Tibial nerve (tissue), 4 donors: Measurements from ENCODE around the gene CDH18. TPM values are rescaled to one million over a fixed set of nuclear protein-coding genes. Genes with fewer than 3 reads are reported as not detected.

Experiments used
- DNase-seq, 2 donors: peaks; one replicate each; pipeline ENCODE4 v3.0.0-alpha.2; 2019; ENCODE audit warnings: low spot score in 2 of 2
- H3K27ac ChIP-seq, 4 donors: fragments of 200-600 bp; sonication (generic) in 3 of 4; one replicate each; pipeline ENCODE4 v1.5.1; 2017 to 2019; ENCODE audit warnings: mild to moderate bottlenecking in 1 of 4
- H3K27me3 ChIP-seq, 2 donors: fragments of 200-600 bp; sonication (generic) in 1 of 2; one replicate each; pipeline versions ENCODE4 v1.5.1 to v1.6.0; 2017 to 2019
- H3K36me3 ChIP-seq, 3 donors: fragments of 200-600 bp; sonication (generic); one replicate each; pipeline ENCODE4 v1.5.1; 2018 to 2019
- H3K4me1 ChIP-seq, 4 donors: fragments of 200-600 bp; sonication (generic) in 3 of 4; one replicate each; pipeline ENCODE4 v1.5.1; 2017 to 2019
- H3K4me3 ChIP-seq, 4 donors: fragments of 200-600 bp; sonication (generic) in 3 of 4; one replicate each; pipeline ENCODE4 v1.5.1; 2017 to 2019; ENCODE audit warnings: mild to moderate bottlenecking in 1 of 4, moderate library complexity in 1 of 4
- H3K9me3 ChIP-seq, 4 donors: fragments of 200-600 bp; sonication (generic) in 3 of 4; one replicate each; pipeline ENCODE4 v1.5.1; 2017 to 2019
- EP300 ChIP-seq, 2 donors: sonication (generic); formaldehyde crosslinking; IDR thresholded peaks; one replicate each; pipeline ENCODE4 v1.6.1; 2017; ENCODE audit warnings: antibody characterized with exemption in 2 of 2, mild to moderate bottlenecking in 1 of 2
- POLR2A ChIP-seq, 2 donors: fragments of 450-650 bp; IDR thresholded peaks; one replicate each; pipeline ENCODE4 v1.6.1; 2017; ENCODE audit warnings: antibody characterized with exemption in 2 of 2, mild to moderate bottlenecking in 2 of 2, moderate library complexity in 2 of 2
- WGBS, 2 donors: methylation state at CpG; one replicate each; pipeline ENCODE4 v1.1.5; 2018; 5-methylcytosine and 5-hydroxymethylcytosine counted together
- total RNA-seq, 4 donors: library from RNA; depleted of rRNA; stranded (reverse); fragments of >200 nt; gene quantifications; one replicate each; pipeline ENCODE4 v1.1.0, GENCODE V29; 2016
- TF ChIP-seq, protein P1 (sequence below), 5 experiments: fragments of 200-600 bp in 3 of 5; fragments of 450-650 bp in 2 of 5; sonication (generic) in 3 of 5; IDR thresholded peaks; one replicate each; pipeline ENCODE4 v1.5.1; 2016 to 2019; ENCODE audit warnings: antibody characterized with exemption in 5 of 5, mild to moderate bottlenecking in 3 of 5, moderate library complexity in 2 of 5

Gene CDH18
- total RNA-seq, 4 donors from 2014 or later: not detected

DNA sequence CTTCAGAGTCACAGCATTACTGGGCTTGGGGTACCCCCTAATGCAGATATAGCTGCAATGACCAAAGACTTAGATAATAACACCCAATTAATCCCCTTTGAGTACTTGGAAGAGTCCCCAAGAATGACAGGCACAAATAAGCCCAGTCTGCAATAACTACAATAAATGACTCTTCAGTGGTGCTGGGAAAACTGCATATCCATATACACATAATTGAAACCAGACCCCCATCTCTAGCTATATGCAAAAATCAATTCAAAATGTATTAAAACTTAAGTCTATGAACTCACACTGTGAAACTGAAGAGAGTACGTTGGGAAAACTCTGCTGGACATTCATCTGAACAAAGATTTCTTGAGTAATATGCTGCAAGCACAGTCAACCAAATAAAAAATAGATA, 422.5 kb downstream of the CDH18 start:
- Histone ChIP-seq H3K27ac (no peak overlapping the region), H3K9me3 (peaks cover 0 to 4% (median 0%) of the 10 kb centered on the region in 4 donors), H3K4me1 (no peaks in the 10 kb centered on the region), H3K4me3 (no peak overlapping the region), H3K36me3 (no peaks in the 10 kb centered on the region), H3K27me3 (no peaks in the 10 kb centered on the region)
- TF ChIP-seq POLR2A (IDR thresholded peaks at IDR 0.05) (no peak), EP300 (IDR thresholded peaks at IDR 0.05) (no peak)
- TF ChIP-seq, protein P1, sequence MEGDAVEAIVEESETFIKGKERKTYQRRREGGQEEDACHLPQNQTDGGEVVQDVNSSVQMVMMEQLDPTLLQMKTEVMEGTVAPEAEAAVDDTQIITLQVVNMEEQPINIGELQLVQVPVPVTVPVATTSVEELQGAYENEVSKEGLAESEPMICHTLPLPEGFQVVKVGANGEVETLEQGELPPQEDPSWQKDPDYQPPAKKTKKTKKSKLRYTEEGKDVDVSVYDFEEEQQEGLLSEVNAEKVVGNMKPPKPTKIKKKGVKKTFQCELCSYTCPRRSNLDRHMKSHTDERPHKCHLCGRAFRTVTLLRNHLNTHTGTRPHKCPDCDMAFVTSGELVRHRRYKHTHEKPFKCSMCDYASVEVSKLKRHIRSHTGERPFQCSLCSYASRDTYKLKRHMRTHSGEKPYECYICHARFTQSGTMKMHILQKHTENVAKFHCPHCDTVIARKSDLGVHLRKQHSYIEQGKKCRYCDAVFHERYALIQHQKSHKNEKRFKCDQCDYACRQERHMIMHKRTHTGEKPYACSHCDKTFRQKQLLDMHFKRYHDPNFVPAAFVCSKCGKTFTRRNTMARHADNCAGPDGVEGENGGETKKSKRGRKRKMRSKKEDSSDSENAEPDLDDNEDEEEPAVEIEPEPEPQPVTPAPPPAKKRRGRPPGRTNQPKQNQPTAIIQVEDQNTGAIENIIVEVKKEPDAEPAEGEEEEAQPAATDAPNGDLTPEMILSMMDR (IDR thresholded peaks at IDR 0.05): no peak
- 54 to 72% methylated on average over 1 of the region's 1 CpG for WGBS, 2 donors
- no peak for DNase-seq

DNA sequence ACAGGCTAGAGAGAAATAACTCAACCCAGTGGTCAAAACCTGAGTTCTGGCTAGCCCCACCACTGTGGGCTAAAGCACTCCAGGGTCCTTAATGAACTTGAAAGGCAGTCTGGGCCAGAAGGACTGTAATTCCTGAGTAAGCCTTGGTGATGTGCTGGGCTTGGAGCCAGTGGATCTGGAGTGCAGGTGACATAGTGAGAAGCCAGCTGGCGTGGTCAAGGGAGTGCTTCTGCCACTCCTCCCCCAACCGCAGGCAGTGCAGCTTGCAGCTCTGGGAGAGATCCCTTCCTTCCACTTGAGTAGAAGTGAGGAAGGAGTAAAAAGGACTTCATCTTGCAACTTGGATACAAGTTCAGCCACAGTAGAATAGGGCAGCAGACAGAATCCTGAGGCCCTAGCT, 424.0 kb downstream of the CDH18 start:
- WGBS, 2 donors: 84 to 85% methylated on average over 2 of the region's 2 CpGs
- H3K27me3 ChIP-seq: no peaks in the 10 kb centered on the region
- H3K4me1 ChIP-seq: no peaks in the 10 kb centered on the region
- H3K9me3 ChIP-seq: peaks cover 0 to 4% (median 0%) of the 10 kb centered on the region in 4 donors
- TF ChIP-seq, protein P1 (IDR thresholded peaks at IDR 0.05): no peak
- TF ChIP-seq POLR2A (IDR thresholded peaks at IDR 0.05): no peak
- TF ChIP-seq EP300 (IDR thresholded peaks at IDR 0.05): no peak
- no peak for DNase-seq
- H3K36me3 ChIP-seq: no peaks in the 10 kb centered on the region
- H3K4me3 ChIP-seq: no peak overlapping the region
- no peak overlapping the region for H3K27ac ChIP-seq

DNA sequence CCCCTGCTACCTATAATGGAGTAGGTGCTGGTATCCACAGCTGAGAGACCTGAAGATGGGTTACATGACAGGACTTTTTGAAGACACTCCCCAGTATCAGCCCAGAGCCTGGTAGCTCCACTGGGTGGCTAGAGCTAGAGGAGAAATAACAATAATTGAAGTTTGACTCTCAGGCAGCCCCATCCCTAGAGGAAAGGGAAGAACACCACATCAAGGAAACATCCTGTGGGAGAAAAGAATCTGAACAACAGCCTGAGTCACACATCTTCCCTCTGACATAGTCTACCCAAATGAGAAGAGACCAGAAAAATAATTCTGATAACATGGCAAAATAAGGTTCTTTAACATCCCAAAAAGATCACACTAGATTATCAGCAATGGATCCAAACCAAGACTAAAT, 432.1 kb downstream of the CDH18 start:
- DNase-seq: no peak
- TF ChIP-seq, protein P1 (IDR thresholded peaks at IDR 0.05): no peak
- no peak for TF ChIP-seq POLR2A (IDR thresholded peaks at IDR 0.05)
- TF ChIP-seq EP300 (IDR thresholded peaks at IDR 0.05): no peak
- no peaks in the 10 kb centered on the region for H3K4me1 ChIP-seq
- no peaks in the 10 kb centered on the region for H3K36me3 ChIP-seq
- peaks cover 0 to under 1% (median 0%) of the 10 kb centered on the region in 4 donors for H3K9me3 ChIP-seq
- no peak overlapping the region for H3K27ac ChIP-seq
- no peaks in the 10 kb centered on the region for H3K27me3 ChIP-seq
- H3K4me3 ChIP-seq: no peak overlapping the region

DNA sequence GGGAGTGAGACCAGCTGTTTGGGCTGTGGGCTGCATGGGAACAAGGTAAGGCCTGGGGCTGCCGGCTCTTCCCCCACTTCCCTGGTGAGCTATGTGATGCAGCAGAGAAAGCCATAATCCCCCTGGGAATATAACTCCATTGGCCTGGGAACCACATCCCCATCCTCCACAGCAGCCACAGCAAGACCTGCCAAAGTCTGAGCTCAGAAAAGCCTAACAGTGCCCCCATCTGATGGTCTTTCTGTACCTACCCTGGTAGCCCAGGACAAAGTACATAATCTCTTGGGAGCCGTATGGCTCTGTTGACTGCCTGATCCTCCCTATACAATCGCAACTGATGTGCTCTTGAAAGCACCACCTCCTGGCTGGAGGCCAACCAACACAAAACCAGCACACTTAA, 432.6 kb downstream of the CDH18 start:
- Histone ChIP-seq H3K9me3 (no peaks in the 10 kb centered on the region), H3K27ac (no peak overlapping the region), H3K27me3 (no peaks in the 10 kb centered on the region), H3K36me3 (no peaks in the 10 kb centered on the region), H3K4me1 (no peaks in the 10 kb centered on the region), H3K4me3 (no peak overlapping the region)
- DNase-seq: no peak
- WGBS, 2 donors: 94 to 97% methylated on average over 3 of the region's 3 CpGs
- no peak for TF ChIP-seq EP300 (IDR thresholded peaks at IDR 0.05)
- TF ChIP-seq, protein P1 (IDR thresholded peaks at IDR 0.05): no peak
- no peak for TF ChIP-seq POLR2A (IDR thresholded peaks at IDR 0.05)

DNA sequence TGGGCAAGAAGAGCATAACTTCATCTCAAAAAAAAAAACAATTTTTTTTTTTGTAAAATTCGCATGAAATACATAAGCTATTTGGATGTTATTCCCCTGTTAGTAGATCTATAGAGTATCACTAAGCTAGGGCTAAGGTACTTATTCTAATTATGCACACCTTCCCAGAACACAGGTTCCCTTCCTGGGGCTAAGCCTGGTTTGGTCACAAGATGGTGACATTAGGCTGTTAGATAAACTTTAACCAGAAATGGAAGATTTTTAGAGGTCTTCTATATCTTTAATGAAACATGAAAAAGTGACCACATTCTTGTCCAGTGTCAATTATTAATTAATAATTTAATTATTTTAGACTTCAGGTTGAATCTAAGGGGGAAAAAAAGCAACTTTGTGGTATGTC, 433.5 kb downstream of the CDH18 start:
- no peak for TF ChIP-seq EP300 (IDR thresholded peaks at IDR 0.05)
- TF ChIP-seq POLR2A (IDR thresholded peaks at IDR 0.05): no peak
- TF ChIP-seq, protein P1 (IDR thresholded peaks at IDR 0.05): no peak
- H3K4me3 ChIP-seq: no peak overlapping the region
- H3K4me1 ChIP-seq: no peaks in the 10 kb centered on the region
- WGBS, 2 donors: 88 to 97% methylated on average over 1 of the region's 1 CpG
- no peaks in the 10 kb centered on the region for H3K27me3 ChIP-seq
- H3K36me3 ChIP-seq: no peaks in the 10 kb centered on the region
- DNase-seq: no peak
- no peaks in the 10 kb centered on the region for H3K9me3 ChIP-seq
- no peak overlapping the region for H3K27ac ChIP-seq
